ENCODE data around the gene GNPTG.

Gene GNPTG

GRCh38 chr16:1375741-1376410 is 24.1 kb downstream of the GNPTG start:
- no peak for DNase-seq

GRCh38 chr16:1377406-1378010 is 25.8 kb downstream of the GNPTG start:
- no peak for DNase-seq

DNA sequence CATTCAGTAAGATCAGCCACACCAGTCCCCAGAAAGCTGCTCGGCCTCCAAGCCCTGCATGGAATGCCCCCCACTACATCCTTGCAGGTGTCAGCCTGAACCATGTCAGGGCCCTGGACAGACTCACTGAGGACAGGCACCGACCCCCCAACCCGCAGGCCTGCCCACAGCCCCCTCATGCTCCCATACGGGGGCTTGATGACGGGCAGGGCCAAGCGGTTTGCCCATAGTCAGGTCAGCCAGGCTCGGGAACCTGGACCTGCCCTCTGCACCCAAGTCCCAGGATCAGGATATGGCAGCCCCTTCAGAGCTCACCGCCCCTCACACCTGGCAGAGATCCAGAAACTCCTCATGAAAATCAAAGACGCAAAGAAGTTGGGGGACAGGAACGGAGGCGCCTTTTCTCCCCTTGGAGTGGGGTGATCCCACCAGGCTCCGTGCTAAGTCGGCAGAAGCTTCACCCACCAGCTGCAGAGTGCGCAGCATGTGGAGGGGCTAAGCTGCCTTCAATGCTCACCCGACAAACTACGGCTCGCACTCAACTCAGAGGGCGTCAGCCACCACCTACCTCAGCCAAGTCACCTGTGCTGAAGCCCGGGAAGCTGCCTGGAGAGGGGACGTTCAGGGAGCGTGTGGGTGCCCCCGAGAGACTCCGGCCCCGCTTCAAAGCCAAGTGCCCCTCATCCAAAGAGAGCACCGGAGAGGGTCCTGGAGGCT is 26.5 kb downstream of the GNPTG start:
- DNase-seq, result no peak

- DNase-seq, result no peak
Measured at GRCh38 chr16:1378804-1379303, 27.1 kb downstream of the GNPTG start.

GRCh38 chr16:1379304-1380076 is 27.8 kb downstream of the GNPTG start:
- DNase-seq, result no peak

GRCh38 chr16:1380195-1380594 is 28.5 kb downstream of the GNPTG start:
- no peak for DNase-seq

GRCh38 chr16:1381612-1382406 is 30.1 kb downstream of the GNPTG start:
- no peak for DNase-seq

- DNase-seq, result no peak
Measured at GRCh38 chr16:1383556-1383955, 31.8 kb downstream of the GNPTG start.

DNA sequence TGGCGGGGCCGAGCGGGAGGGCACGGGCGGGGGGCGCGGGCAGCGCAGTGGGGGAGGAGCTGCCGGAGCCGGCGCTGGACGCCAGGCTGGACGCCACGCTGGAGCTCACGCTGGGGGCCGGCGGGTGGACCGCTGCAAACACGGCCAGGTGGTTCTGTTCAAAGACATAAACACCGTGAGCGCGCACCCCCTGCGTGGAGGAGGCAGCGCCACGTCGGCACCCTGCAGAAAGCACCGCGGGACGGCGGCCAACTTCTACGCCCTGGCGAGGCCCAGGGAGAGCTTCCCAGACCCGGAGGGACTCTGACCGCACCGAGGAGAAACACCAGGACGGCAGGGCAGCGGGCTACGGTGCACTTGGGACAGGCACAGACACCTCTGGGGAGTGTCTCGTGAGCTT is 33.5 kb downstream of the GNPTG start:
- DNase-seq, result no peak

DNA sequence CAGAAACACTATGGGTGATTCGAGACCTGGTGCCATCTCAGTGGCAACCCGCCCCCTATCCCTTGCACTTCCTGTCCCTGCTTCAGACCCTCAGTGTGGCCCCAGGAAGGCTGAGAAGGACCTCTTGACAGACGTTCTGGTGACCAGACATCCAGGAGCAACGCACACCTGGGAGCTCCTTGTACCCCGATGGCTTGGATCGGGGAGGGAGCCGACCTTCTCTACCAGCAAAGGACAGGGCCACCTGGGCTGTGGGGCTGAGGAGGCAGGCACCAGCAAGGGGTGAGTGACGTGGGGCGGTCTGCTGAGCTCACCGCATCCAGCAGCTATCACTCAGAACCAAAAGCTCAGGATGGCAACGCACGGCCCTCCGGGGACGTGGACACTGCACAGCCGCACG is 35.6 kb downstream of the GNPTG start:
- DNase-seq, result no peak

GRCh38 chr16:1389762-1390161 is 38.0 kb downstream of the GNPTG start:
- DNase-seq, result no peak

DNA sequence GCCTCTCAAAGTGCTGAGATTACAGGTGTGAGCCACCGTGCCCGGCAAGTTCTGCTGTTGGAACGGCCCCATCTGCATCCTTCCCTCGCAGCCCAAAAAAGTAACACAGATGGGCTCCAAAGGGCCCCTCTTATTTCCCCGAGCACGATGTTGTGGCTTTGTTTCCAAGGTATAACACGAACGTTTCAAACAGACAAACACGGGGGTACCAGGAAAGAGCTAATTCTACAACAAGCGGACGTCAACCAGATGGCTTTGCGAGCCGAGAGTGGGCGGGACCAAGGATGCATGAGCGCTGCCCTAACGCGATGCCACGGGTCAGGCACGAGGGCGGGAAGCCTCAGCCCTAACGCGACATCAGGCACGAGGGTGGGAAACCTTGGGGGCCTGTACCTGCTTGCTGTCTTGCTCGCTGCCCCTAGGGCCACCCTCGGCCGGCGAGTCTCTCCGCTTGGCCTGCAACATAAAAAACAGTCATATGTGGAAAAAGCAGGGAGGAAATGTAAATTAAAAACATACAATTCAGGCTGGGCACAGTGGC is 38.6 kb downstream of the GNPTG start:
- no peak for DNase-seq

DNA sequence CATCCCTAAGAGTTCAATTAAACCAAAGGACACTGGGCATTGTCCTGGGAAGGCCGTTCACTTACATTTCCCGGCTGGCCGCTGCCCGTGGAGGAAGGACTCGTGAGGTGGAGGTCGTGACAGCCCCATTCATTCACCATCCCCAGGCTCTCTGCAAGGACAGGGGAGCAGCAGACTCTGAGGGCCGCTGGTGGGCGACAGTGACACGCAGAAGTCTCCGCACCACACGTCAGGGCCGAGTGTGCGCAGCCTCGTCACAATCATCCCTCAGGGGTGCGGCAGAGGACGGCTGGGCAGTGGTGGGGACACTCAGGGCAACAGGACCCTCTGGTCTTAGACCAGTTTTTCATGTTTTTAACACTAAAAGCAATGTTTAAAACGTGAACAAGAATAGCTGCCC is 41.1 kb downstream of the GNPTG start:
- DNase-seq, result no peak

GRCh38 chr16:1393613-1394176 is 42.0 kb downstream of the GNPTG start:
- DNase-seq, result no peak

- DNase-seq, result no peak
Measured at GRCh38 chr16:1394367-1394951, 42.7 kb downstream of the GNPTG start.

DNA sequence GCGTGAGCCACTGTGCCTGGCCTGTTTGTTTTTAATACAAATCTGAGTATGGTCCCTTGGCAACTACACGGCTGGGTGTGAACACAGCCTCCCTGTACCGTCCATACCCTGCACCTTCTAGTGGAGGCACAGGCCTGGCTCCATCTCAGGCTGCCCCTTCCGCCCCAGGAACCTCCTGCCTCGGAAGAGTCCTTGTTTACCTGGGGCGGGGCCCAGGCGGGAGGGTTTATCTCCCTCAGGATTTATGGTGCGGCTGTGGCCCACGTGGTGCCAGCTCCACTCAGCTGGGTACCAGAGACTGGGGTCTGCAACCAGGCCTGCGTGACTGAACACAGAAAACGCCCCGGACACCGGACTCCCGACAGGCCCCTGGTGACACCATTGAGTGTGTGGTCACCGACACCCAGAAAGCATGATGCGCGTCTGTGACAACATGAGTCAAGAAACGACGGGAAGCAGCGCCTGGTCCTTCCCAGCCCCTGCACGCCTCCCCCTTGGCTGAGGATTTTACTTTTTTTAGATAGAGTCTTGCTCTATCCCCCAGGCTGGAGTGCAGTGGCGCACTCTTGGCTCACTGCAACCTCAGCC is 43.8 kb downstream of the GNPTG start:
- DNase-seq, result no peak

GRCh38 chr16:1397779-1398178 is 46.0 kb downstream of the GNPTG start:
- no peak for DNase-seq

- no peak for DNase-seq
Measured at GRCh38 chr16:1398351-1398750, 46.6 kb downstream of the GNPTG start.

DNA sequence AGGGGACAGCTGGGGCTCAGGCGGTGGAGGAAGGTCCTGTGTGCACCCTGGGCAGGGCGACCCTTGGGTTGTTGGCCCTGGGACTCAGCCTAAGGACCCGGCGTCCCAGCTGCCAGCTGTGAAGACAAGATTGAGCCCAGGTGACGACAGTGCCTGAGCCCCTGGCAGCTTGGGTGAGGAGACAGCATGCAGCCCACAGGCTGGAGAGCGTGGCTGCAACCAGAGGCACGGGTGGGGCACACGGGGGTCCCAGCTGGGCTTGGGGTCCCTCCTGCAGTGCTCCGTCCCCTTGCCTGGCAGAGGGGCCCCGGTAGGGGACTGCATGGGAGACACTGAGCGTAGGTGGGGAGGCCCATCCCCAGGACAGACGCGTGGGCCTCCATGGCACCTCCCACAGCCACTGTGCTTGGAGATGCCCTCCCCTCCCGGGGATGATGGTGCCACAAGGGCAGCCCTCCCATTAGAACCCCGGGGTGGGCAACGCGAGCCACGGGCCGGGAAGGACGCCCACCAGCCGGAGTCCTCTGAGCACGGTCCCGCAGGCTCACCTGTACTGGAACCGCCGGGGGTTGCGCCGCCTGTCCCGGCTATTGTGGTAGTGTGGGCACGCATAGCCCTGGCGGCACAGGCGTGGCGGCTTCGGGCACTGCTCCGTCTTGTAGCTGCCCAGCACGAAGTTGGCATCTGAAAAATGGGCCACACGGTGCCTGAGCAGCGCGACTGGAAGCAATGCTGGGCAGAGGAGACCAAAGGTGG is 47.3 kb downstream of the GNPTG start:
- no peak for DNase-seq

DNA sequence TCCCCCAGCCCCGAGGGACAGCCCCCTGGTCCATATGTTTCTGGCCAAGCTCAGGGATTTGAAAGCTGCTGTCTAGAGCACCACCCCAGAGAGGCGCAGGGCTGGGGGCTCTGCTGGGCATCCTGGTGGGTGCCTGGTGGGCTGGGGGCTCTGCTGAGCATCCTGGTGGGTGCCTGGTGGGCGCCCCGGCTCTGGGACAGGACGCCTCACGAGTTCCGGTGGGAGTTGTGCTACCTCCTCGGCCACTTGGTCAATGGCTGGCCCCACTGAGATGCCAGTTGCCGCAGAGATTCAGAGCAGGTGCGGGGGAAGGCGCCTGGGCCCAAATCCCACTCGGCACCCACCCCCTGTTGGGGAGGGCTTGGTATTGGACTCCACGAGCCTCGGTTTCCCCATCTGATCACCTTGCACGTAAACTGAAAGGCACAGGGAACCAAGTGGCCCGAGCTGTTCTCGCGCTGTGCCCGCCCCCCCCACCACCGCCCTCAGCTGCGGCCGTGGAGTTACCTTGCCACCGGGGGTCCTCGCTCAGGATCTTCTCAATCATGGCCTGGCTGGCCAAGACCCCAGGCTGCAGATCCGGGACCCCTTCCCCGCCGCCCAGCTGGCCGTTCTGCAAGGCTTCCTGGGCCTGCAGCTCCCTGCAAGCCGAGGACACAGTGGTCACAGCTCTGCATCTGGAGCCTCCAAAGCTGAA is 49.5 kb downstream of the GNPTG start:
- DNase-seq, result no peak

Measured in SIG-M5 (cell line).